Measurements from ENCODE around the gene UBQLN4.

DNA sequence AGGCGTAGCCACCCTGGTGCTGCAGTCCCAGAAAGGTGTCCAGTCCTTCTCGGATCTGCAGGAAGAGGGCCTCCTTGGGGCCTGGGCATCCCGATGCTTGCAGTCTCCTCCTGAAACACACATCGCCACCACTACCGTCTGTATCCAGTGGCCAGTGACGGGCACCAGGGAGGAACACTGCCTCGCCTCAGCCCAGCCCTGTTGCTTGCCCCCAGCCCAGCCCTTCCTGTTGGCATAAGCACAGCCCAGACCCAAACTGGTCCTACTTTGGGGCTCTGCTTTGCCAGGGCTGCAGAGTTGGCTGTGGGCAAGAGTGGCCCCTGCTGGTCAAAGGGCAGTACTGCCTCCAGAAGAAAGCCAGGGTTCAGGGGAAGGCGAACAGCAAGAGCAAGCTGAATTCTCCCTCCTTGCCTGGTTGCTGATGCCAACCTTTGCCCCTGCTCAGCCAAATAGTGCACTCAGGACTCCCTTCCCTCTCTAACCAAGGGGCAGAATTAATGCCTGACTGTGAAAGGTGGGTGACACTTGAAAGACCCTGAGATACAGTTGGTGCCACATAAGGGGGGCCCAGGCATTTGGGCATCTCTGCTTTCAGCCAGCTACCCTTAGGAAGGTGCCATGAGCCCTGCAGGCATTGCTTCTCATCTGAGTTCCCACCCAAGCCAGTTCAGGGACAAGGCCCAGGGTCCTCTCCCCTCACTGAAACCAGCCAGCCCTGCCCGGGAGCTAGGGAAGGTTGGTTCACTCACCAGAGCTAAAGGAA lies 64.2 kb downstream of the UBQLN4 start:
- TF ChIP-seq EP300 (conservative IDR thresholded peaks at IDR 0.05; ENCODE audit: poor library complexity, severe bottlenecking) = no peak
- TF ChIP-seq, protein P1, sequence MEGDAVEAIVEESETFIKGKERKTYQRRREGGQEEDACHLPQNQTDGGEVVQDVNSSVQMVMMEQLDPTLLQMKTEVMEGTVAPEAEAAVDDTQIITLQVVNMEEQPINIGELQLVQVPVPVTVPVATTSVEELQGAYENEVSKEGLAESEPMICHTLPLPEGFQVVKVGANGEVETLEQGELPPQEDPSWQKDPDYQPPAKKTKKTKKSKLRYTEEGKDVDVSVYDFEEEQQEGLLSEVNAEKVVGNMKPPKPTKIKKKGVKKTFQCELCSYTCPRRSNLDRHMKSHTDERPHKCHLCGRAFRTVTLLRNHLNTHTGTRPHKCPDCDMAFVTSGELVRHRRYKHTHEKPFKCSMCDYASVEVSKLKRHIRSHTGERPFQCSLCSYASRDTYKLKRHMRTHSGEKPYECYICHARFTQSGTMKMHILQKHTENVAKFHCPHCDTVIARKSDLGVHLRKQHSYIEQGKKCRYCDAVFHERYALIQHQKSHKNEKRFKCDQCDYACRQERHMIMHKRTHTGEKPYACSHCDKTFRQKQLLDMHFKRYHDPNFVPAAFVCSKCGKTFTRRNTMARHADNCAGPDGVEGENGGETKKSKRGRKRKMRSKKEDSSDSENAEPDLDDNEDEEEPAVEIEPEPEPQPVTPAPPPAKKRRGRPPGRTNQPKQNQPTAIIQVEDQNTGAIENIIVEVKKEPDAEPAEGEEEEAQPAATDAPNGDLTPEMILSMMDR (IDR thresholded peaks at IDR 0.05; ENCODE audit: poor library complexity, severe bottlenecking) = peak; percentile 97

All from neural cell (in vitro differentiated cells).